HEK293 (cell line): ENCODE measurements around the gene GID4.

Experiments used
- CTCF ChIA-PET: fragments of 350-600 bp; formaldehyde crosslinking; extraction: SDS; loops from one replicate; lab custom pipeline; 2021; ENCODE audit warnings: antibody characterized with exemption; lab: Yijun Ruan, JAX
- POLR2A ChIA-PET: fragments of 300-600 bp; formaldehyde crosslinking; extraction: SDS; loops from one replicate; lab custom pipeline; 2020; ENCODE audit warnings: antibody characterized with exemption, inconsistent platforms; lab: Yijun Ruan, JAX
- H3K27ac ChIP-seq: fragments of 200-500 bp; sonication (Bioruptor generic); 2 replicates; pipeline ENCODE4 v1.5.1; 2014; ENCODE audit warnings: low read depth, low read length, control low read depth, inconsistent platforms; ENCODE audit errors: extremely low read depth
- H3K36me3 ChIP-seq, 2 experiments: fragments of 200-500 bp in 1 of 2; sonication (Bioruptor generic) in 1 of 2; 1 replicate in 1 of 2; 2 replicates in 1 of 2; pipeline ENCODE4 v1.5.1; 2014 to 2017; ENCODE audit warnings: inconsistent platforms in 2 of 2, low read length in 2 of 2; ENCODE audit not compliant: control insufficient read depth in 2 of 2, insufficient read depth in 1 of 2
- H3K4me1 ChIP-seq: fragments of 200-500 bp; sonication (Bioruptor generic); 2 replicates; pipeline ENCODE4 v1.5.1; 2014; ENCODE audit warnings: mild to moderate bottlenecking, low read length, inconsistent platforms; ENCODE audit not compliant: control insufficient read depth, insufficient read depth
- H3K4me3 ChIP-seq: 2 replicates; pipeline ENCODE4 v1.5.1; 2011; ENCODE audit warnings: low read depth, mild to moderate bottlenecking, control low read depth, low read length, moderate library complexity
- H3K9me3 ChIP-seq: fragments of 200-500 bp; sonication (Bioruptor generic); 2 replicates; pipeline ENCODE4 v1.5.1; 2014; ENCODE audit warnings: low read depth, low read length, inconsistent platforms; ENCODE audit not compliant: control insufficient read depth, insufficient read depth
- ZBTB17 ChIP-seq: fragments of 450-650 bp; formaldehyde crosslinking; IDR thresholded peaks from 2 replicates; pipeline ENCODE4 v1.5.1; 2016; ENCODE audit warnings: missing biosample characterization, missing genetic modification characterization
- ZNF202 ChIP-seq: fragments of 450-650 bp; formaldehyde crosslinking; IDR thresholded peaks from 2 replicates; pipeline ENCODE4 v1.5.1; 2016; ENCODE audit warnings: missing biosample characterization, missing genetic modification characterization, borderline replicate concordance
- ZNF23 ChIP-seq: fragments of 450-650 bp; formaldehyde crosslinking; IDR thresholded peaks from 2 replicates; pipeline ENCODE4 v1.5.1; 2016; ENCODE audit warnings: missing biosample characterization, missing genetic modification characterization, borderline replicate concordance
- ZNF354C ChIP-seq: fragments of 450-650 bp; formaldehyde crosslinking; IDR thresholded peaks from 2 replicates; pipeline ENCODE4 v1.5.1; 2016; ENCODE audit warnings: missing biosample characterization, missing genetic modification characterization, low read depth, borderline replicate concordance
- ZNF426 ChIP-seq: fragments of 450-650 bp; formaldehyde crosslinking; IDR thresholded peaks from 2 replicates; pipeline ENCODE4 v1.5.1; 2017; ENCODE audit warnings: missing biosample characterization, missing genetic modification characterization, mild to moderate bottlenecking, inconsistent platforms, moderate library complexity
- ZNF600 ChIP-seq: fragments of 450-650 bp; formaldehyde crosslinking; IDR thresholded peaks from 2 replicates; pipeline ENCODE4 v1.5.1; 2016; ENCODE audit warnings: missing biosample characterization, missing genetic modification characterization
- ZNF621 ChIP-seq: fragments of 450-650 bp; formaldehyde crosslinking; IDR thresholded peaks from 2 replicates; pipeline ENCODE4 v1.5.1; 2017; ENCODE audit warnings: missing biosample characterization, missing genetic modification characterization
- ZNF626 ChIP-seq: fragments of 450-650 bp; sonication (Bioruptor Pico); formaldehyde crosslinking; IDR thresholded peaks from 2 replicates; pipeline ENCODE4 v1.5.1; 2018; ENCODE audit warnings: missing biosample characterization, missing genetic modification characterization, inconsistent platforms
- ZNF654 ChIP-seq: fragments of 450-650 bp; formaldehyde crosslinking; IDR thresholded peaks from 2 replicates; pipeline ENCODE4 v1.5.1; 2016; ENCODE audit warnings: low read depth, missing biosample characterization, missing genetic modification characterization
- ZNF660 ChIP-seq: fragments of 450-650 bp; IDR thresholded peaks from 2 replicates; pipeline ENCODE4 v1.5.1; 2018; ENCODE audit warnings: missing biosample characterization, mild to moderate bottlenecking, missing genetic modification characterization
- TF ChIP-seq, protein P1 (sequence below): fragments of 450-650 bp; formaldehyde crosslinking; IDR thresholded peaks from 2 replicates; pipeline ENCODE4 v1.5.1; 2016; ENCODE audit warnings: missing biosample characterization, missing genetic modification characterization
- TF ChIP-seq, protein P2 (sequence below): fragments of 450-650 bp; IDR thresholded peaks from 2 replicates; pipeline ENCODE4 v1.5.1; 2018; ENCODE audit warnings: missing biosample characterization, missing genetic modification characterization
- TF ChIP-seq, protein P3 (sequence below): fragments of 450-650 bp; formaldehyde crosslinking; IDR thresholded peaks from 2 replicates; pipeline ENCODE4 v1.5.1; 2017; ENCODE audit warnings: missing biosample characterization, missing genetic modification characterization
- TF ChIP-seq, protein P4 (sequence below): fragments of 450-650 bp; formaldehyde crosslinking; IDR thresholded peaks from 2 replicates; pipeline ENCODE4 v1.5.1; 2017; ENCODE audit warnings: missing biosample characterization, missing genetic modification characterization
- TF ChIP-seq, protein P5 (sequence below): fragments of 450-650 bp; formaldehyde crosslinking; IDR thresholded peaks from 2 replicates; pipeline ENCODE4 v1.5.1; 2016; ENCODE audit warnings: missing biosample characterization, missing genetic modification characterization
- TF ChIP-seq, protein P6 (sequence below): fragments of 450-650 bp; formaldehyde crosslinking; IDR thresholded peaks from 2 replicates; pipeline ENCODE4 v1.5.1; 2016; ENCODE audit warnings: missing biosample characterization, missing genetic modification characterization
- TF ChIP-seq, protein P7 (sequence below): fragments of 450-650 bp; formaldehyde crosslinking; IDR thresholded peaks from 2 replicates; pipeline ENCODE4 v1.5.1; 2017; ENCODE audit warnings: missing biosample characterization, missing genetic modification characterization

GID4 gene

DNA sequence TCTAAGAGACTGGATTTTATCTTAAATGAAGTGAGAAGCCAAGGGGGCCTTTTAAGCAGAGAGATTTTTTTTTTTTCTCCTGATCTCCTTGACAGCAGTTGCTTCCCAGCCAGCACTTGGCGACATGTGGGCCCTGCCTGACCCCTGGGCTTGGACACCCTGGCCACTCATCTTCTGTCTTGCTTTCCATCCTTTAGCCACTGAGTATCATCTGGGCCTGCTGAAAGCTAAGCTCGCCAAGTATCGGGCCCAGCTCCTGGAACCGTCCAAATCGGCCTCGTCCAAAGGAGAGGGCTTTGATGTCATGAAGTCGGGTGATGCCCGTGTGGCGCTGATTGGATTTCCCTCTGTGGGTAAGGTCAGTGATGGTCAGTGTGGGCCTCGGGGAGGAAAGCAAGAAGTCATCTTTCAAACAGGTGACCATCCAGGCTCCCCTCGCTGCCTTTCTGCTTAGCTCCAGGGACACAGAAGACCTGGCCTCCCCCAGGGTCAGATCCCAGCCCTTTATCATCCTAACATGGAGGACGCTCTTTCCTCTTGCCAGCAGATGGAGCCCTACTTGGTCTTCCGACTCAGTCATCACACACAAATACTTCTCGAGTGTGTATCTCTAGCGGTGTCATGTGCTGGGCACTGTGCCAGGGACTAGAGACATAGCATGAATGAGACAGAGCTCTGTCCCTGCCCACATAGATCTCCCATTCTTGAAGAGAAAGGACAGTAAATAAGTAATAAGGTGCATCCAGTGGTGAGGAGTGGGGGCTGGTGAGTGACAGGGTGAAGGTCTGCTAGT is 54.6 kb downstream of the GID4 start:
- CTCF ChIA-PET: interaction anchor here (0.5 to 1.6 kb wide), 14 partner anchors 25 to 193 kb away, joined by 3 to 5 read pairs (median 3); no protein-coding TSS in a partner anchor
- Histone ChIP-seq H3K4me3 (no peak overlapping the region), H3K9me3 (no peaks in the 10 kb centered on the region), H3K36me3 (peaks cover 37 to 72% of the 10 kb centered on the region in 2 experiments), H3K27ac (0 out of 2 replicates have a peak overlapping the region, but pooled peaks have one; percentile 17), H3K4me1 (0 out of 2 replicates have a peak, but pooled peaks cover 2% of the 10 kb centered on the region)
- POLR2A ChIA-PET: interaction anchor here (0.5 to 0.6 kb wide), 2 partner anchors 16 to 89 kb away, joined by 3 to 10 read pairs; no protein-coding TSS in a partner anchor
- TF ChIP-seq, protein P1, sequence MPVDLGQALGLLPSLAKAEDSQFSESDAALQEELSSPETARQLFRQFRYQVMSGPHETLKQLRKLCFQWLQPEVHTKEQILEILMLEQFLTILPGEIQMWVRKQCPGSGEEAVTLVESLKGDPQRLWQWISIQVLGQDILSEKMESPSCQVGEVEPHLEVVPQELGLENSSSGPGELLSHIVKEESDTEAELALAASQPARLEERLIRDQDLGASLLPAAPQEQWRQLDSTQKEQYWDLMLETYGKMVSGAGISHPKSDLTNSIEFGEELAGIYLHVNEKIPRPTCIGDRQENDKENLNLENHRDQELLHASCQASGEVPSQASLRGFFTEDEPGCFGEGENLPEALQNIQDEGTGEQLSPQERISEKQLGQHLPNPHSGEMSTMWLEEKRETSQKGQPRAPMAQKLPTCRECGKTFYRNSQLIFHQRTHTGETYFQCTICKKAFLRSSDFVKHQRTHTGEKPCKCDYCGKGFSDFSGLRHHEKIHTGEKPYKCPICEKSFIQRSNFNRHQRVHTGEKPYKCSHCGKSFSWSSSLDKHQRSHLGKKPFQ: 0 out of 2 replicates have a peak, but pooled peaks have one; percentile 31
- TF ChIP-seq ZNF621 (tag by site-specific recombination): no peak
- TF ChIP-seq, protein P2, sequence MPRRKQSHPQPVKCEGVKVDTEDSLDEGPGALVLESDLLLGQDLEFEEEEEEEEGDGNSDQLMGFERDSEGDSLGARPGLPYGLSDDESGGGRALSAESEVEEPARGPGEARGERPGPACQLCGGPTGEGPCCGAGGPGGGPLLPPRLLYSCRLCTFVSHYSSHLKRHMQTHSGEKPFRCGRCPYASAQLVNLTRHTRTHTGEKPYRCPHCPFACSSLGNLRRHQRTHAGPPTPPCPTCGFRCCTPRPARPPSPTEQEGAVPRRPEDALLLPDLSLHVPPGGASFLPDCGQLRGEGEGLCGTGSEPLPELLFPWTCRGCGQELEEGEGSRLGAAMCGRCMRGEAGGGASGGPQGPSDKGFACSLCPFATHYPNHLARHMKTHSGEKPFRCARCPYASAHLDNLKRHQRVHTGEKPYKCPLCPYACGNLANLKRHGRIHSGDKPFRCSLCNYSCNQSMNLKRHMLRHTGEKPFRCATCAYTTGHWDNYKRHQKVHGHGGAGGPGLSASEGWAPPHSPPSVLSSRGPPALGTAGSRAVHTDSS (tag by site-specific recombination): no peak
- peak; percentile 67; the same call in 1 of the 2 replicates for TF ChIP-seq ZNF600 (tag by site-specific recombination)
- peak; percentile 68; the same call in 1 of the 2 replicates for TF ChIP-seq ZNF660 (tag by site-specific recombination)
- TF ChIP-seq, protein P3, sequence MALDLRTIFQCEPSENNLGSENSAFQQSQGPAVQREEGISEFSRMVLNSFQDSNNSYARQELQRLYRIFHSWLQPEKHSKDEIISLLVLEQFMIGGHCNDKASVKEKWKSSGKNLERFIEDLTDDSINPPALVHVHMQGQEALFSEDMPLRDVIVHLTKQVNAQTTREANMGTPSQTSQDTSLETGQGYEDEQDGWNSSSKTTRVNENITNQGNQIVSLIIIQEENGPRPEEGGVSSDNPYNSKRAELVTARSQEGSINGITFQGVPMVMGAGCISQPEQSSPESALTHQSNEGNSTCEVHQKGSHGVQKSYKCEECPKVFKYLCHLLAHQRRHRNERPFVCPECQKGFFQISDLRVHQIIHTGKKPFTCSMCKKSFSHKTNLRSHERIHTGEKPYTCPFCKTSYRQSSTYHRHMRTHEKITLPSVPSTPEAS (tag by site-specific recombination): 0 out of 2 replicates have a peak, but pooled peaks have one; percentile 16
- TF ChIP-seq ZNF654 (tag by site-specific recombination): peak; percentile 40
- peak; percentile 41; the same call in 1 of the 2 replicates for TF ChIP-seq ZBTB17 (tag by site-specific recombination)
- TF ChIP-seq, protein P4, sequence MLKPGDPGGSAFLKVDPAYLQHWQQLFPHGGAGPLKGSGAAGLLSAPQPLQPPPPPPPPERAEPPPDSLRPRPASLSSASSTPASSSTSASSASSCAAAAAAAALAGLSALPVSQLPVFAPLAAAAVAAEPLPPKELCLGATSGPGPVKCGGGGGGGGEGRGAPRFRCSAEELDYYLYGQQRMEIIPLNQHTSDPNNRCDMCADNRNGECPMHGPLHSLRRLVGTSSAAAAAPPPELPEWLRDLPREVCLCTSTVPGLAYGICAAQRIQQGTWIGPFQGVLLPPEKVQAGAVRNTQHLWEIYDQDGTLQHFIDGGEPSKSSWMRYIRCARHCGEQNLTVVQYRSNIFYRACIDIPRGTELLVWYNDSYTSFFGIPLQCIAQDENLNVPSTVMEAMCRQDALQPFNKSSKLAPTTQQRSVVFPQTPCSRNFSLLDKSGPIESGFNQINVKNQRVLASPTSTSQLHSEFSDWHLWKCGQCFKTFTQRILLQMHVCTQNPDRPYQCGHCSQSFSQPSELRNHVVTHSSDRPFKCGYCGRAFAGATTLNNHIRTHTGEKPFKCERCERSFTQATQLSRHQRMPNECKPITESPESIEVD (tag by site-specific recombination): no peak
- TF ChIP-seq, protein P5, sequence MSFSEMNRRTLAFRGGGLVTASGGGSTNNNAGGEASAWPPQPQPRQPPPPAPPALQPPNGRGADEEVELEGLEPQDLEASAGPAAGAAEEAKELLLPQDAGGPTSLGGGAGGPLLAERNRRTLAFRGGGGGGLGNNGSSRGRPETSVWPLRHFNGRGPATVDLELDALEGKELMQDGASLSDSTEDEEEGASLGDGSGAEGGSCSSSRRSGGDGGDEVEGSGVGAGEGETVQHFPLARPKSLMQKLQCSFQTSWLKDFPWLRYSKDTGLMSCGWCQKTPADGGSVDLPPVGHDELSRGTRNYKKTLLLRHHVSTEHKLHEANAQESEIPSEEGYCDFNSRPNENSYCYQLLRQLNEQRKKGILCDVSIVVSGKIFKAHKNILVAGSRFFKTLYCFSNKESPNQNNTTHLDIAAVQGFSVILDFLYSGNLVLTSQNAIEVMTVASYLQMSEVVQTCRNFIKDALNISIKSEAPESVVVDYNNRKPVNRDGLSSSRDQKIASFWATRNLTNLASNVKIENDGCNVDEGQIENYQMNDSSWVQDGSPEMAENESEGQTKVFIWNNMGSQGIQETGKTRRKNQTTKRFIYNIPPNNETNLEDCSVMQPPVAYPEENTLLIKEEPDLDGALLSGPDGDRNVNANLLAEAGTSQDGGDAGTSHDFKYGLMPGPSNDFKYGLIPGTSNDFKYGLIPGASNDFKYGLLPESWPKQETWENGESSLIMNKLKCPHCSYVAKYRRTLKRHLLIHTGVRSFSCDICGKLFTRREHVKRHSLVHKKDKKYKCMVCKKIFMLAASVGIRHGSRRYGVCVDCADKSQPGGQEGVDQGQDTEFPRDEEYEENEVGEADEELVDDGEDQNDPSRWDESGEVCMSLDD: no peak
- no peak for TF ChIP-seq ZNF202 (tag by site-specific recombination)
- TF ChIP-seq ZNF23 (tag by site-specific recombination): no peak
- no peak for TF ChIP-seq ZNF354C (tag by site-specific recombination)
- TF ChIP-seq, protein P6, sequence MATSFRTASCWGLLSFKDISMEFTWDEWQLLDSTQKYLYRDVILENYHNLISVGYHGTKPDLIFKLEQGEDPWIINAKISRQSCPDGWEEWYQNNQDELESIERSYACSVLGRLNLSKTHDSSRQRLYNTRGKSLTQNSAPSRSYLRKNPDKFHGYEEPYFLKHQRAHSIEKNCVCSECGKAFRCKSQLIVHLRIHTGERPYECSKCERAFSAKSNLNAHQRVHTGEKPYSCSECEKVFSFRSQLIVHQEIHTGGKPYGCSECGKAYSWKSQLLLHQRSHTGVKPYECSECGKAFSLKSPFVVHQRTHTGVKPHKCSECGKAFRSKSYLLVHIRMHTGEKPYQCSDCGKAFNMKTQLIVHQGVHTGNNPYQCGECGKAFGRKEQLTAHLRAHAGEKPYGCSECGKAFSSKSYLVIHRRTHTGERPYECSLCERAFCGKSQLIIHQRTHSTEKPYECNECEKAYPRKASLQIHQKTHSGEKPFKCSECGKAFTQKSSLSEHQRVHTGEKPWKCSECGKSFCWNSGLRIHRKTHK: no peak
- TF ChIP-seq ZNF426 (tag by site-specific recombination): no peak
- TF ChIP-seq ZNF626 (tag by site-specific recombination): no peak
- TF ChIP-seq, protein P7, sequence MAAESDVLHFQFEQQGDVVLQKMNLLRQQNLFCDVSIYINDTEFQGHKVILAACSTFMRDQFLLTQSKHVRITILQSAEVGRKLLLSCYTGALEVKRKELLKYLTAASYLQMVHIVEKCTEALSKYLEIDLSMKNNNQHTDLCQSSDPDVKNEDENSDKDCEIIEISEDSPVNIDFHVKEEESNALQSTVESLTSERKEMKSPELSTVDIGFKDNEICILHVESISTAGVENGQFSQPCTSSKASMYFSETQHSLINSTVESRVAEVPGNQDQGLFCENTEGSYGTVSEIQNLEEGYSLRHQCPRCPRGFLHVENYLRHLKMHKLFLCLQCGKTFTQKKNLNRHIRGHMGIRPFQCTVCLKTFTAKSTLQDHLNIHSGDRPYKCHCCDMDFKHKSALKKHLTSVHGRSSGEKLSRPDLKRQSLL (tag by site-specific recombination): peak; percentile 61; the same call in 1 of the 2 replicates
